Measurements from ENCODE around the gene DNAH11.
"Not testable (repeated sequence)": the region's sequence is repeated elsewhere in the genome, so short reads cannot be mapped to it uniquely, and the experiment has no call there.

Gene DNAH11

DNA sequence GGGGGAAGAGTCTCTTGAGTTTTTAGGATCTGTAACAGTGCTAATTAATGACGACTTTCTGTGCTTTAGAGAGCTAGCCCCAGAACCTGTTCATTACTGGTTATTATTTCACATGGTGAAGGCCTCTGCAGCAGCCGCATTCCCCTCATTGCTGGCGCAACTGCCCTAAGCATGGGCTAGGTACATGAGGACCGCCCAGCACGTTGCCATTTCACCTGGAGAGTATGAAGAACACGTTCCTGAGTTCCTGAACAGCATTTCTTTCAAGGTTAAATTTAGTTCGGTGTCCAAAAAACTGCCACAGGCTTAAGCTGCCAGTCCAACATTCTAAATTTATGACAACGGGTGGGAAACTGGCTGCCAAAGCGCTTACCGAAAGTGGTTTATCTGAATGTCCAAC, 177.0 kb downstream of the DNAH11 start:
- no peak for DNase-seq

GRCh38 chr7:21722371-21722770, 179.5 kb downstream of the DNAH11 start:
- no peak for DNase-seq

GRCh38 chr7:21724562-21724961, 181.7 kb downstream of the DNAH11 start:
- DNase-seq = no peak

DNA sequence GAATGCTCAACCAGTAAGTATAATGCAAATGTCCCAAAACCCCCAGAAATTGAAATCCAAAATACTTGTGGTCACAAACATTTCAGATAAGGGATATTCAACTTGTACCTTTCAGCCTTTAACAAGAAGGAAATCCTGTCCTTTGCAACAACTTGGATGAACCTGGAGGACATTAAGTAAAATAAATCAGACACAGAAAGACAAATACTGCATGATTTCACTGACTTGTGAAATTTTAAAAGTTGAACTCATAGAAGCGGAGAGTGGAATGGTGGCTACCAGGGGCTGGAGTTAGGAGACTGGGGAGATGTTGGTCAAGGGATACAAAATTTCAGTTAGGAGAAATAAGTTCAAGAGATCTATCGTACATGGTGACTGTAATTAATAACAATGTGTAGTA, 187.6 kb downstream of the DNAH11 start:
- DNase-seq = no peak

DNA sequence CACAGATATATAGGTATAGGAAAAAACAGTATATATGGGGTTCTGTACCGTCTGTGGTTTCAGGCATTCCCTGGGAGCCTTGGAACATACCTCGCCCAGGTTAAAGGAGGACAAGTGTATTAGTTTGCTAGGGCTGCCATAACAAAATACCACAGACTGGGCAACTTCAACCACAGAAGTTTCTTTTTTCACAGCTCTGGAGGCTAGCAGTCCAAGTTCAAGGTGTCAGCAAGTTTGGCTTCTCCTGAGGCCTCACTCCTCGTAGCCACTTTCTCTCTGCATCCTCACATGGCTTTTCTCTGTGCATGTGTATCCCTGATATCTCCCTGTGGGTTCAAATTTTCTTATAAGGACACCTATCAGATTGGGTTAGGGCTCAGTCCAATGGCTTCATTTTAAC, 189.1 kb downstream of the DNAH11 start:
- DNase-seq = no peak

DNA sequence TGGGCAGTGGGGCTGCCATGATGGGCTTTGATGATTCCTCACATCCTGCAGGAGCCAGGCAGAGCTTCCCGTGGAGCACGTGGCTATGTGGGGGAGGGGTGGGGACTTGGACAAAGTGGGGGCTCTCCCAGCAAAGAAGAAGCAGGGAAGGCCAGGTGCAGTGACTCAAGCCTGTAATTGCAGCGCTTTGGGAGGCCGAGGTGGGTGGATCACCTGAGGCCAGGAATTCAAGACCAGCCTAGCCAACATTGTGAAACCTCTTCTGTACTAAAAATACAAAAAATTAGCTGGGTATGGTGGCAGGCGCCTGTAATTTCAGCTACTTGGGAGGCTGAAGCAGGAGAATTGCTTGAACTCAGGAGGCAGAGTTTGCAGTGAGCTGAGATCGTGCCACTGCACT, 190.1 kb downstream of the DNAH11 start:
- DNase-seq = not testable (repeated sequence)

DNA sequence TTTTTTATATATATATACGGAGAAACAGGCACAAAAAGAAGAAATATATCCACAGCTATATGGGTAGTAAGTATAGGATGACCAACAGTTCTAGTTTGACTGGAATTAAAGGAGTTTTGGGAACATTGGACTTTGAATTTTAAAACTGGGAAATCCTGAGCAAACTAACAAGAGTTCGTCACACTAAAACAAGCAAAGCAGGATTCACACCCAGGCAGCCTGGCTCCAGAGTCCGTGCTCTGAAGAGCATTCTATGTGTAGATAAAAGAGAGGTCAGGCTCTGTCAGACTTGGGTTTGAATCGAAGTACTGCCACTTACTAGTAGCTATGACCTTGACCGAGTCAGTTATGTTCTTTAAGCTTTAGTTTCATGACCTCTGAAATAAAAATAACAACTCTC, 191.0 kb downstream of the DNAH11 start:
- no peak for DNase-seq

- no peak for DNase-seq
These were observed 200.7 kb downstream of the DNAH11 start for GRCh38 chr7:21743493-21743892.

GRCh38 chr7:21746949-21747348, 204.1 kb downstream of the DNAH11 start:
- no peak for DNase-seq

DNA sequence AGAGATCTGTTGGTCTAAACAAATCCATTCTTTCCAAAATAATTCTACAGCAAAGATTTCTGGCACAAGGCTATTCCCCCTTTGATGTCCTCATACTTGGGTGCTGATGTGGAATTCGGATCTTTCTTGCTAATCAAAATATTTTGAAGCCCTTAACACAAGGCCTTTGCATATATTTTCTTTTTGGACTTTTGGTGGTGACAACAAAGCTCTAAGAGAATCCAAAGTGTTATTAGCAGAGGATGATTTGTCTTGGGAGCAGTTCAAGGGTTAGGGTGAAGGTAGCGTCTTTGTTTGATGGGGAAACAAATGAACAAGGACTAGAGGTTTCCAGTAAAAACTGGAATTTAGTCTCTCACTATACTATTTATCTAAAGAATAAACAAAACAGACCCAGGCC, 205.0 kb downstream of the DNAH11 start:
- no peak for DNase-seq

GRCh38 chr7:21749378-21749777, 206.5 kb downstream of the DNAH11 start:
- no peak for DNase-seq

- no peak for DNase-seq
These were observed 210.2 kb downstream of the DNAH11 start for GRCh38 chr7:21753071-21753470.

DNA sequence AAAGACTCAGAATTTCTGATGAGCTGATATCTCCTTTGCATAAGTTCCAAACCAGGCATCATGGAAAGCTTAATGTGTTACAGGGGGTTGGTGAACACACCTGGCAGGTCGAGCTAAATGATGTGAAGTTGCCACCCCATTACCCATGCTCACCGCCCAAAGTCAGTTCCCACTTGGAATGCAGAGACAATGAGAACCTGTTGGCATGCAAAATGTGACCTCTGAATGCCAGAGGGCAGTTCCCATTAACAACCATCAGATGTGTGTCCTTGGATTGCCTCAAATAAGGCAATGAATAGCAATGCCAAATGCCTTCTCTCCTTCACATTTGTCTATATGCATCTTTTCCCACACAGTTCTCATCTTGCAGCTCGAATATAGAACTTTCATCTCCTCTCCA, 212.1 kb downstream of the DNAH11 start:
- DNase-seq = no peak

DNA sequence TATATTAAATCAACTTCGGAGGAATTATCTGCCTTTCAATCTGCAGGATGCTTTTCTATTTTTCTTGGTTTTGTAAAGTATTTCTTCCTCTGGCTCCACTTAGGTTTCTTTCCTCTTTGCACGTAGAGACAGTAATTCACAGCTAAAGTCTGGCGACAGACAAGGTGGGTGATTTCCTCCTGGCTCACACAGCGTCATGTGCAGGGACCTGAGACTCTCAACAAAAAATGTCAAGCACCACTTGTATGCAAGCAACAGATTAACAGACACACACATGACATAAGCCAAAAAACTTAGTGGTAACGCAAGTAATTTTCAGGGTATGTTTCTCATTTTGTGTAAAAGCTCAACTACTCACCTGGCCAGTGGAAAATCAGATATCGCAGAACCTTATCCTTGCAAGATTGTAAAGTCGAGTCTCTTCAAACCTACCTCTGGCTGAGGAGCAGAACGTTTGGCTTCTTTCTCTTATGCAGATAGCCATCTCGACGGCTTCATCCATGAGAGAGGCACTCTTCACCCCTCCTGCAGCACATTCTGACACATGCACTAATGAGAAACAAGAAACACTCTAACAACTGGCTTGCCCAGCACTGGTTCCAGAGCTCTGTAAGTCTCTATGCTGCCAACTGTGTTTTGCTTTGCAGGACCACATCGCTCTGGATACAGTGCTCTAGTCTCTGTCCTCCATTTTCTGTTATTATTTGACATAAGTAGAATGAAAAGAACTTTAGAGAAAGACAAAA, 214.9 kb downstream of the DNAH11 start:
- DNase-seq = no peak

DNA sequence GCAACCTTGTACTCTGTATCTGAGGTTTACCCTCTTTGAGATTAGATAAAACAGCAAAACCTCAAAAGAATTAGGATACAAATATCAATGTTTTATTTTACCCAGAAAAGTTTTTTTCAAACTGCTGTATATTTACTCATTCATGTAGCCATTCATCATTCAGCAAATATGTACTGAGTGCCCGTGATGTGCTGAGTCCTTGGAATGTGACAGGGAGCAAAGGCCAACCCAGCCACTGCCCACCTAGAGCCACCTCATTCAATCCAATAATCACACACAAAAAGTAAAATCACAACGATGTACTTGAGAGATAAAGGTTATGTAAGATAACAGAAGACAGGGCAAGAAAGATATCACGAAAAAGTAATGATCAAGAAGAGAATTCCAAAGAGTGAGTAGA, 215.4 kb downstream of the DNAH11 start:
- DNase-seq = no peak

DNA sequence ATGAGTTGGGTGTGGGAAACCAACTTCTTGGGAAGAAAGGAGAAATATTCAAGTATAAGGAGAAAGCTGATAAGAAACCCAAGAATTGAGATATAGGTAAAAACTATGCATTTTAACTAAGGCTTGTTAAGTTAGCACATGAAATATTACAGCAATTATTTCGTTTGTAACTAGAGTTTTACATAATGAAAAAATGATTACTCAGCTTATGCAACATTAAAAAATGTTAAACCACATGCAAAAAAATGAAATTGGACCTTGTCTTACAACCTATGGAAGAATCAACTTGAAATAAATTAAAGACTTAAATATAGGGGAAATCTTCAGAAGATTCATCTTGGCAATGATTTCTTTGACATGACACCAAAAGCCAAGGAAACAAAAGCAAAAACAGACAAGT, 219.6 kb downstream of the DNAH11 start:
- DNase-seq = no peak

DNA sequence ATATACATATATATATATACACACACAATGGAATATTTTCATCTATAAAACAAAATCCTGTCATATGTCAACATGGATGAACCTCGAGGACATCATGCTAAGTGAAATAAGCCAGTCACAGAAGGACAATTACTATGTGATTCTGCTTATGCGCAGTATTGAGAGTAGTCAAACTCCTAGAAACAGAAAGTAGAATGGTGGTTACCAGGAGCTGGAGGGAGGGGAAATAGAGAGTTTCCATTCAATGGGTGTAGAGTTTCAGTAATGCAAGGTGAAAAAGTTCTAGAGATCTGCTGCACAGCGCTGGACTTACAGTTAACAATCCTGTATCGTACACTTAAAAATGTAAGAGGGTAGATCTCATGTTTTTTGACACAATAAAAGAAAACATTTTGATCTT, 221.0 kb downstream of the DNAH11 start:
- no peak for DNase-seq

DNA sequence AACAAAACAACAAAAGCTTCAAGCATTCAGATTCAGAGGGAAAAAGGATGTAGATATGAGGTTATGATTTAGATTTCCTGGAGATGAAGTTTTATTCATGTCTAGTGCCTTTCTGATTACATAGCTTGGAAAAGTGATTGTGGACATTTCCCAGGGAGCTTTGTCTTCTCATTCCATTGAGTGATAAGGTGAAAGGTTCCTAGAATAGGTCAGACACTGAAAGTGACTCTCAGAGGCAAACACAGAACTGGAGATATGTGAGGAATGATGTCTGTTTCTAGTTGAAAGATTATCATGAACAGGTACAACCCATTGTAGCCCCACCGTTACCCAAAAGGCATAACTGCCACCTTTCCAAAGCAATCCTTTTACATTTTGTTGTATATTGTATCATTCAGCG, 223.4 kb downstream of the DNAH11 start:
- no peak for DNase-seq

DNA sequence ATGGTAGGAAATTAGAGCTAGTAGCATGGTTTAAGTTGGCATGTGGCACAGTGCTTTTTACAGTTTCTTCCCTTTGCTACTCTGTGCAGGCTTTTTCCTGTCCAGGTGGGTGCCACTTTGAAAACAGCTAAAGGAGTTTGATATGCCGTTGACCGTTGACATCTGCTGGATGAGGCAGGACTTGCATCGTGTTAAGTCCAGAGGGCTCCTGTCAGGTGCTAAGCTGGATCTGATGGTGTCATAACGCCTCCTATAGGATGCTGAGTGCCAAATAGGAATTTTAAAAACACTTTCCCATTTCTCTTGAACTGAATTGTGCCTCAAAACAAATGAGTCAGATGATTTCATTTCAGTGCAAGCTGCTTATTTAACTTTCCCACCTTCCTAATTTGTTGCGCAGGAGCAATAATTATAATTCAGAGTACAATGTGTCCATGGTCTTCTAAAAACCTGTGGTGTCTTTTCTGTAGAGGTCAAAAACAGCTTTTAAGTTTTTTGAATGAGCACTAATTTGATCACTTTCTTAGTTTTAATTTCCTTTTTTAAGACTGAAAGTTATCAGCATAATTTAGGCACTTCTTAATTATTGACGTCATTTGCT, 224.6 kb downstream of the DNAH11 start:
- DNase-seq = peak; percentile 73 to 96 (median 82)

DNA sequence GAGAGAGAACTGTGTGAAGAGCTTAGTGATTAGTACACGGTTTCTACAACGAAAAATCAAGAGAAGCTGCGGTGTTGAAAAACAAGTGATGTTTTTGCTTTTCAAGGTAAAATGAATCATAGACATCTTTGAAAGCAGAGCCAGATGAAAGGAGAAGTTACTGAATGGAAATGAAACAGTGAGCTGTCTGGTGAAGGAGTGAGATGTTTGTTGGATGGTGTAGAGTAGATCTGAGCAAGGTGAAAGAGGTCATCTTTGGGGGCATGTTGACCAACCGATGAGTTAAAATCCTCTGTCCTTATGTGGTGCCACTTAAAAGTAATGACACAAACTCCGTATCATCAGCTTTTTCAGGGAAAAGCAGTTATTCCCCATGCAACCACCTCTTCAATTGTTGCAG, 225.4 kb downstream of the DNAH11 start:
- no peak for DNase-seq

- DNase-seq = peak in 2 of 3 experiments; percentile 37 to 66
These were observed 228.4 kb downstream of the DNAH11 start for GRCh38 chr7:21771266-21771665.

- DNase-seq = peak; percentile 12 to 87 (median 54)
These were observed 229.2 kb downstream of the DNAH11 start for GRCh38 chr7:21771906-21772610.

DNA sequence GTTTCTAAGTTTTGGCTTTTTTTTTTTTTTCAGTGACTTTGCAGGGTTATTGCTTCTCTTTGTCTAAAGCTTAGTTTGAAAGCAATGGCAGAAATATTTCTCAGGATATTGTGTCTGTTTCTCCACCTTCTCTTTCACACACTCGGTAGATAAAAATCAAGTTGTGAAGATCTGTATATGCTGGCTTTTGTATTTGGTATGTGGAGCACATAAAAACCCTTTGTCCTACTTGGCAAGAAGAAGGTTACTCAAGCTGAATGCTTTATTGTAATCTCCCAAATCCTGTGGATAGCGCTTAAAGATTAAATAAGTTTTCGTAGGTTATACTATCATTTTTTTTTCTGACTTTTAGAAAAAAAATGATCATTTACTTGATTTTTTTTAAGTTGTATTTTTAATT, 230.5 kb downstream of the DNAH11 start:
- DNase-seq = no peak

GRCh38 chr7:21777921-21778320, 235.1 kb downstream of the DNAH11 start:
- no peak for DNase-seq
